ENCODE measurements around the gene LRMDA. TPM values are rescaled to one million over a fixed set of nuclear protein-coding genes. Genes with fewer than 3 reads are reported as not detected.

The LRMDA gene
- total RNA-seq, 6 experiments from 2014 or later = 0.32 TPM; not detected in 5

DNA sequence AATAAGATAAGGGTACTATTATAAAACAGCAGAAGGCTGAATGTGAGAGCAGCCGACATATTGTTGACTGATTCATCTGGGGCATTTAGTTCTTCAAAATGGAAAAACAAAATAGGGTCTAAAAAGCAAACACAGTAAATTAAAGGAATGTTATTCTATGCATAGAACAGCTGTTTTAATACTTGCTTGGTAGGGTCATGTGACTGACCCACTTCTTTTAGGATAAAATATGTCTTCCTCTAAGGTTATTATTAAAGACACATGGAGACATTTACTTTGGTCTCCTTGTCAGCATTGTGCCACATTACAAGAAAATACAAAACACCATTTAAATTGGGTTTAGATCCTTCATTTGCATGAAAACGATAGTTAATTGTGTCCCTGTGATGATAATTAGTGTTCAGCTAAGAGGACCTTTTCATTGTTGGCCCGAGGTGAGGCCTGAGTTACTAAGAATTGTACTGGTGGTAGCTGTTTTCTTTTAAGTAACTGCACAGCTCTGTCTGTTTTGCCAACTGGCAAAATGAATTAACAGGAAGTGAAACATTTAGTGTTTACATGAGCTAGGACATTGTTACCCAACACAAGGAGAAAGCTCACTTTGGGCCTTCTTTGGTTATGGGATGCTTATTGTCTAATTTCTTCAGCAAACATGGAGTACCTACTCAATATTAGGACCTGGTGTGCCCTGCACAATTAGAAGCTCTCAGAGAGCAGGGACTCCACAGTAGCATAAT, 764.4 kb downstream of the LRMDA start:
- no peak overlapping the region for H3K27ac Mint-ChIP-seq
- peaks cover 7% of the 10 kb centered on the region for H3K4me1 Mint-ChIP-seq (ENCODE audit: low read depth)
- no peak for DNase-seq
- H3K27me3 Mint-ChIP-seq (ENCODE audit: insufficient read depth) = no peaks in the 10 kb centered on the region
- H3K4me3 Mint-ChIP-seq = no peak overlapping the region
- H3K9me3 Mint-ChIP-seq = no peaks in the 10 kb centered on the region
- H3K36me3 Mint-ChIP-seq (ENCODE audit: low read depth) = no peaks in the 10 kb centered on the region
- no peak for TF ChIP-seq CTCF (IDR thresholded peaks at IDR 0.05)

DNA sequence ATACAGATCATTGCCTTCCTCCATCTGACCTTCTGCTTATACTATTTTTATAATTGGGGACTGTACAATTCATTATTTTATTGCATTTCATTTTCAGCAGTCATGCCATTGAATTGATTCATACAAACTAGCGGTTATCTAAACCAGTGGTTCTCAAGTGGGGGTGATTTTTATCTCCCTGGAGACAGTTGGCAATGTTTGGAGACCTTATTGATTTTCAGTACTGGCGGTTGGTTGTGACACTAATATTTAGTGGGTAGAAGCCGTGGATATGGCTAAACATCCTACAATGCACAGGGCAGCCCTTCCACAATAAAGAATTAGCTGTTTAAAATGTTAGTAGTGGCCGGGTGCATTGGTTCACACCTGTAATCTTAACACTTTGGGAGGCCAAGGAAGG, 765.9 kb downstream of the LRMDA start:
- no peak overlapping the region for H3K27ac Mint-ChIP-seq
- no peaks in the 10 kb centered on the region for H3K9me3 Mint-ChIP-seq
- H3K4me3 Mint-ChIP-seq = no peak overlapping the region
- no peaks in the 10 kb centered on the region; the same call in none of the 2 replicates for H3K27me3 Mint-ChIP-seq (ENCODE audit: insufficient read depth)
- H3K4me1 Mint-ChIP-seq (ENCODE audit: low read depth) = peaks cover 7% of the 10 kb centered on the region
- DNase-seq = no peak
- TF ChIP-seq CTCF (IDR thresholded peaks at IDR 0.05) = no peak
- H3K36me3 Mint-ChIP-seq (ENCODE audit: low read depth) = no peaks in the 10 kb centered on the region

DNA sequence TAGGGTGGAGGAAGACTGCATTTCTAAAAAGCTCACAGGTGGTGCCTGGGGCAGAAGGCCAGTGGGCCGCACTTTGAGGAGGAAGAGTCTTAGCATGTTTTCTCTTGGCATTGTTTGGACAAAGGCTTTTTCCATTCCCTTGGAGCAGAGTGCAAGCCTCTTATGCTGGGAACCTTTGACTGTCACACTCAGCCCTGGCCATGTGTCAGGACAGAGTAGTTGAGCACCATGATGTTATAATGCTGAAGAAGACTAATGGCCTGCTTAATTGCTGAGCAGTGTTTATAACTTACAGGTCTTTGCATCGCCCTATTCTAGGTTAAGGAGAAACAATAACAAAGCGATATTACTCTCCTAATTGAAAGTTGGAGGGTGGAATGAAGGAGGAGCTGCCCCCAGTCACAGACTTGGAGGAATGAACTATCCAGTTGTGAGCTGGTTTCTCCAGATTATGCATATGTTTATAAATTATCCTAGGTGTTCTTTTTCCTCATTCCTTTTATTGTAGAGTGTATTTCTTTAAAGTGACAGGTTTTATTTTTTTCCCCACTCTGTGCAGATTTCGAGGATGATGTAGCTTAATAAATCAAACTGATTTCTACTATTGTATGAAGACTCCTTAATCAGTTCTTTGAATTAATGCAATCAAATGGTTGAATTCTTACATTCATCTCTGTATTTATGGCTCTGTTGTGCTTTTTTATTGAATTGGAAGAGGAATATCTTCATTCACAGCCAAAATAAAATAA, 767.0 kb downstream of the LRMDA start:
- Mint-ChIP-seq H3K27ac (no peak overlapping the region), H3K27me3 (ENCODE audit: insufficient read depth) (no peaks in the 10 kb centered on the region; the same call in none of the 2 replicates), H3K9me3 (no peaks in the 10 kb centered on the region), H3K4me1 (ENCODE audit: low read depth) (peaks cover 7% of the 10 kb centered on the region), H3K36me3 (ENCODE audit: low read depth) (no peaks in the 10 kb centered on the region), H3K4me3 (no peak overlapping the region)
- DNase-seq = no peak
- TF ChIP-seq CTCF (IDR thresholded peaks at IDR 0.05) = no peak

- TF ChIP-seq CTCF (IDR thresholded peaks at IDR 0.05) = no peak
- DNase-seq = no peak
- no peak overlapping the region for H3K4me3 Mint-ChIP-seq
- no peaks in the 10 kb centered on the region; the same call in none of the 2 replicates for H3K27me3 Mint-ChIP-seq (ENCODE audit: insufficient read depth)
- peak overlapping the region; percentile 71; the same call in 1 of the 2 replicates for H3K27ac Mint-ChIP-seq
- H3K9me3 Mint-ChIP-seq = no peaks in the 10 kb centered on the region; the same call in 1 of the 2 replicates
- no peaks in the 10 kb centered on the region for H3K36me3 Mint-ChIP-seq (ENCODE audit: low read depth)
- peaks cover 13% of the 10 kb centered on the region; the same call in 1 of the 2 replicates for H3K4me1 Mint-ChIP-seq (ENCODE audit: low read depth)
These were observed 770.5 kb downstream of the LRMDA start for GRCh38 chr10:76201962-76202361.

DNA sequence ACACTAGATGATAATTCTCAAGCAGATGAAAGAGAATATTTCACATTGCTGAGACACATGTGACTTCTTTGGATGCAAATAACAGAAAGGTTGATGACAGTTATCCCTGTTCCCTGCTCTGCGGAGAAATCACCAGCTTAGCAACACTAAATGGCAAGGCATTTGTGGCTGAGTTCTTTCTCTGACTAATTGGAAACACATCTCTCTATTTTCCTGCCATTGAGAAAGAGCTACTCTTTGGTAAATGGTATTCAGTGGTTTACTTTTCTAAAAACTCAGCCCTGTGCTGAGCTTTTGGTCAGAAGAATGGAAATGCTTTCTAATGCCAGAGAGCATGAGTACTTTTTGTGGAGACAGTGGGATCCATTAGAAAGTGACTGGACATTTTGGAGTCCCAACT, 771.4 kb downstream of the LRMDA start:
- H3K9me3 Mint-ChIP-seq = no peaks in the 10 kb centered on the region; the same call in 1 of the 2 replicates
- peak; percentile 77 for DNase-seq
- H3K4me3 Mint-ChIP-seq = peak overlapping the region; percentile 29
- no peak for TF ChIP-seq CTCF (IDR thresholded peaks at IDR 0.05)
- H3K4me1 Mint-ChIP-seq (ENCODE audit: low read depth) = peaks cover 18% of the 10 kb centered on the region; the same call in 1 of the 2 replicates
- H3K36me3 Mint-ChIP-seq (ENCODE audit: low read depth) = no peaks in the 10 kb centered on the region
- H3K27me3 Mint-ChIP-seq (ENCODE audit: insufficient read depth) = no peaks in the 10 kb centered on the region; the same call in none of the 2 replicates
- peak overlapping the region; percentile 71 for H3K27ac Mint-ChIP-seq
